ENCODE data around the gene RMND5B.

Gene RMND5B

DNA sequence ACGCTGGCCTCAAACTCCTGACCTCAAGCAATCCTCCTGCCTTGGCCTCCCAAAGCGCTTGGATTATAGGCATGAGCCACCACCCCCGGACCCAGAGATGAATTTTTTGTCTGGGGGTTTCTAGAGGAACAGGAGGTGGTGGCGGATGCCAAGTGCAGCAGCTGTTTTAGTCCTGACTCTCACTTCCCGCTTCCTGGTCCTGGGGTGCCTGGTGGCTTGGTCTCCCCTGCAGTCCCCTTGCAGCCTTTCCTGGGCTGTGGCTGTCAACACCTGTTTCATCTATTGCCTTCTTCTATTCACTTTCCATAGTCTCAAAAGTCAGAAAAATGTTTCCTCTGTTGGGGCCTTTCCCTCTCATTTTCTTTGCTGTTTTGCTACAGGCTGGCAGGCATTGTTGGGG lies 29.4 kb downstream of the RMND5B start:
- DNase-seq (ENCODE audit: low read depth), result no peak
- no peak overlapping the region for H3K4me3 ChIP-seq (ENCODE audit: low read depth, low read length)
- no peak for TF ChIP-seq CTCF (IDR thresholded peaks at IDR 0.05; ENCODE audit: insufficient read depth, low read depth, low read length, missing control alignments)

GRCh38 chr5:178162481-178162880 lies 31.7 kb downstream of the RMND5B start:
- no peak overlapping the region for H3K4me3 ChIP-seq (ENCODE audit: low read depth, low read length)
- TF ChIP-seq CTCF (IDR thresholded peaks at IDR 0.05; ENCODE audit: insufficient read depth, low read depth, low read length, missing control alignments), result no peak
- no peak for DNase-seq (ENCODE audit: low read depth)

- no peak overlapping the region for H3K4me3 ChIP-seq (ENCODE audit: low read depth, low read length)
- peak; percentile 88 for DNase-seq (ENCODE audit: low read depth)
- TF ChIP-seq CTCF (IDR thresholded peaks at IDR 0.05; ENCODE audit: insufficient read depth, low read depth, low read length, missing control alignments), result peak; percentile 100
Measured at GRCh38 chr5:178163772-178164735, 33.2 kb downstream of the RMND5B start.

GRCh38 chr5:178165581-178165980 lies 34.8 kb downstream of the RMND5B start:
- DNase-seq (ENCODE audit: low read depth), result no peak
- no peak for TF ChIP-seq CTCF (IDR thresholded peaks at IDR 0.05; ENCODE audit: insufficient read depth, low read depth, low read length, missing control alignments)
- H3K4me3 ChIP-seq (ENCODE audit: low read depth, low read length), result no peak overlapping the region

GRCh38 chr5:178170455-178170854 lies 39.6 kb downstream of the RMND5B start:
- no peak for DNase-seq (ENCODE audit: low read depth)
- TF ChIP-seq CTCF (IDR thresholded peaks at IDR 0.05; ENCODE audit: insufficient read depth, low read depth, low read length, missing control alignments), result no peak
- no peak overlapping the region for H3K4me3 ChIP-seq (ENCODE audit: low read depth, low read length)

DNA sequence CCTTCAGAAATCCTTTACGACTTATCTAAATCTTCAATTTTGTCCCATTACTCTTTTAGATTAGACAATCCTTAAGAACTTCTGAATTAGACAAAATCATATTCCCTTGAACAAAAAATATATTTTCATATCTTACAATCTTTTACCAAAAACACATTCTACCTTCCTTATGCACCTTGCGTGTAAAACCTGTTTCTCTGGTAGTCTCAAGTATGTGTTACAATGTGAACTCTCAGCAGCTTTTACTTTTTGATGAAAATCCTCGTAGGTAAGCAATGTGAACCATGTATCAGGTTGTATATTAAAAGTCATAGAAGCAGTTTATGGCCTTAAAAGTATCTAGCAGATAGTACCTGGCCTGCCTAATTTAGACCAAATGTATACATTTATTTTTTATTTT lies 43.6 kb downstream of the RMND5B start:
- DNase-seq (ENCODE audit: low read depth), result no peak
- TF ChIP-seq CTCF (IDR thresholded peaks at IDR 0.05; ENCODE audit: insufficient read depth, low read depth, low read length, missing control alignments), result no peak
- no peak overlapping the region for H3K4me3 ChIP-seq (ENCODE audit: low read depth, low read length)
